H9 (cell line): Measurements from ENCODE around the gene GALNT15. TPM values are rescaled to one million over a fixed set of nuclear protein-coding genes. Genes with fewer than 3 reads are reported as not detected.

Source experiments
- DNase-seq: peaks from one replicate; pipeline ENCODE4 v3.0.0-alpha.2; 2017
- H2AFZ ChIP-seq: one replicate; pipeline ENCODE4 v1.6.1; 2013; ENCODE audit warnings: mild to moderate bottlenecking, low read length, control low read depth, moderate library complexity
- H2AK5ac ChIP-seq: 2 replicates; pipeline ENCODE4 v1.6.1; 2013; ENCODE audit warnings: low read length, control low read depth, mixed read lengths; ENCODE audit not compliant: insufficient read length
- H2BK120ac ChIP-seq: one replicate; pipeline ENCODE4 v1.6.1; 2013; ENCODE audit warnings: low read depth, mild to moderate bottlenecking, low read length, control low read depth, inconsistent platforms; ENCODE audit not compliant: poor library complexity, severe bottlenecking
- H2BK12ac ChIP-seq: 2 replicates; pipeline ENCODE4 v1.6.1; 2013; ENCODE audit warnings: low read length, control low read depth, mixed read lengths, low read depth; ENCODE audit not compliant: insufficient read length
- H2BK15ac ChIP-seq: 2 replicates; pipeline ENCODE4 v1.6.1; 2013; ENCODE audit warnings: low read depth, low read length, control low read depth
- H2BK20ac ChIP-seq: one replicate; pipeline ENCODE4 v1.6.1; 2013; ENCODE audit warnings: low read depth, mild to moderate bottlenecking, low read length, control low read depth, inconsistent platforms; ENCODE audit not compliant: poor library complexity, severe bottlenecking
- H2BK5ac ChIP-seq: 2 replicates; pipeline ENCODE4 v1.6.1; 2013; ENCODE audit warnings: low read length, control low read depth, mixed read lengths; ENCODE audit not compliant: insufficient read length
- H3K14ac ChIP-seq: 2 replicates; pipeline ENCODE4 v1.6.1; 2013; ENCODE audit warnings: low read length, control low read depth; ENCODE audit not compliant: insufficient read depth
- H3K18ac ChIP-seq: 2 replicates; pipeline ENCODE4 v1.6.1; 2013; ENCODE audit warnings: low read depth, mild to moderate bottlenecking, mixed read lengths, low read length, control low read depth; ENCODE audit not compliant: insufficient read length
- H3K23ac ChIP-seq: 2 replicates; pipeline ENCODE4 v1.6.1; 2013; ENCODE audit warnings: low read length, control low read depth, mixed read lengths, low read depth; ENCODE audit not compliant: insufficient read length
- H3K23me2 ChIP-seq: 2 replicates; pipeline ENCODE4 v1.6.1; 2013; ENCODE audit warnings: low read depth, mild to moderate bottlenecking, mixed read lengths, low read length, control low read depth; ENCODE audit not compliant: insufficient read length, poor library complexity, severe bottlenecking
- H3K27ac ChIP-seq: 2 replicates; pipeline ENCODE4 v1.5.1; 2013; ENCODE audit warnings: low read length, control low read depth, mixed read lengths, low read depth; ENCODE audit not compliant: insufficient read length
- H3K27me3 ChIP-seq: 2 replicates; pipeline ENCODE4 v1.6.1; 2013; ENCODE audit warnings: low read length, control low read depth, inconsistent platforms; ENCODE audit not compliant: insufficient read depth
- H3K4ac ChIP-seq: 2 replicates; pipeline ENCODE4 v1.6.1; 2013; ENCODE audit warnings: low read depth, mild to moderate bottlenecking, control low read depth, inconsistent platforms, low read length, moderate library complexity
- H3K4me1 ChIP-seq: 2 replicates; pipeline ENCODE4 v1.6.1; 2013; ENCODE audit warnings: low read length, control low read depth, inconsistent platforms; ENCODE audit not compliant: insufficient read depth
- H3K4me2 ChIP-seq: 2 replicates; pipeline ENCODE4 v1.6.1; 2013; ENCODE audit warnings: low read length, control low read depth, mixed read lengths; ENCODE audit not compliant: insufficient read length, insufficient read depth
- H3K56ac ChIP-seq: 2 replicates; pipeline ENCODE4 v1.6.1; 2013; ENCODE audit warnings: low read depth, mild to moderate bottlenecking, mixed read lengths, low read length, control low read depth; ENCODE audit not compliant: insufficient read length
- H3K79me1 ChIP-seq: 2 replicates; pipeline ENCODE4 v1.6.1; 2013; ENCODE audit warnings: low read depth, mild to moderate bottlenecking, moderate library complexity, low read length, control low read depth, inconsistent platforms; ENCODE audit not compliant: insufficient read depth, poor library complexity, severe bottlenecking
- H3K79me2 ChIP-seq: 2 replicates; pipeline ENCODE4 v1.6.1; 2013; ENCODE audit warnings: low read length, control low read depth, inconsistent platforms; ENCODE audit not compliant: insufficient read depth
- H3K9ac ChIP-seq: 2 replicates; pipeline ENCODE4 v1.6.1; 2013; ENCODE audit warnings: low read length, control low read depth, mixed read lengths; ENCODE audit not compliant: insufficient read length; ENCODE audit errors: extremely low read depth
- H3K9me3 ChIP-seq: one replicate; pipeline ENCODE4 v1.6.1; 2013; ENCODE audit warnings: low read depth, low read length, inconsistent platforms; ENCODE audit not compliant: control insufficient read depth
- H3T11ph ChIP-seq: one replicate; pipeline ENCODE4 v1.6.1; 2013; ENCODE audit warnings: mild to moderate bottlenecking, low read length, control low read depth, inconsistent platforms
- H4K20me1 ChIP-seq: one replicate; pipeline ENCODE4 v1.6.1; 2013; ENCODE audit not compliant: control insufficient read depth, insufficient read length, insufficient read depth
- H4K5ac ChIP-seq: 2 replicates; pipeline ENCODE4 v1.6.1; 2013; ENCODE audit warnings: low read depth, mild to moderate bottlenecking, mixed read lengths, low read length, control low read depth; ENCODE audit not compliant: insufficient read length
- H4K8ac ChIP-seq: replicated peaks from 2 replicates; pipeline ENCODE4 v1.6.1; 2013; ENCODE audit warnings: low read length, control low read depth, mixed read lengths, low read depth; ENCODE audit not compliant: insufficient read length
- H4K91ac ChIP-seq: 2 replicates; pipeline ENCODE4 v1.6.1; 2013; ENCODE audit warnings: low read depth, mild to moderate bottlenecking, moderate library complexity, mixed read lengths, low read length, control low read depth; ENCODE audit not compliant: insufficient read length
- H3K27ac Mint-ChIP-seq, 3 experiments: 2 replicates in 2 of 3; 3 replicates in 1 of 3; pipeline ENCODE4 v1.8.0; 2020 to 2021; ENCODE audit warnings: mixed read lengths in 3 of 3, mild to moderate bottlenecking in 1 of 3, moderate library complexity in 1 of 3
- H3K27me3 Mint-ChIP-seq: 2 replicates; pipeline ENCODE4 v1.8.0; 2021; ENCODE audit warnings: low read depth, mild to moderate bottlenecking, moderate library complexity, mixed read lengths
- H3K36me3 Mint-ChIP-seq, 3 experiments: 2 replicates in 2 of 3; 3 replicates in 1 of 3; pipeline ENCODE4 v1.8.0; 2020 to 2021; ENCODE audit warnings: low read depth in 3 of 3, mixed read lengths in 3 of 3; ENCODE audit not compliant: insufficient read depth in 1 of 3
- H3K4me1 Mint-ChIP-seq, 2 experiments: 2 replicates each; pipeline ENCODE4 v1.8.0; 2020; ENCODE audit warnings: mixed read lengths in 2 of 2
- H3K4me3 Mint-ChIP-seq, 2 experiments: 2 replicates in 1 of 2; 3 replicates in 1 of 2; pipeline ENCODE4 v1.8.0; 2020 to 2021; ENCODE audit warnings: mild to moderate bottlenecking in 2 of 2, mixed read lengths in 2 of 2, moderate library complexity in 1 of 2
- H3K9me3 Mint-ChIP-seq, 2 experiments: 2 replicates in 1 of 2; 3 replicates in 1 of 2; pipeline ENCODE4 v1.8.0; 2020; ENCODE audit warnings: mild to moderate bottlenecking in 2 of 2, mixed read lengths in 2 of 2, moderate library complexity in 1 of 2
- WGBS: extraction: QIAGEN DNeasy Blood & Tissue Kit; methylation state at CpG from one replicate; pipeline ENCODE4 v1.1.7; 2013; ENCODE audit warnings: missing lambda C conversion rate, low lambda C conversion rate, mixed read lengths; ENCODE audit not compliant: insufficient read length; ENCODE audit errors: extremely low coverage; 5-methylcytosine and 5-hydroxymethylcytosine counted together
- total RNA-seq: library from RNA; stranded (reverse); gene quantifications from 2 replicates; pipeline ENCODE4 v1.2.1, GENCODE V29; 2021
- TF ChIP-seq, protein P1 (sequence below): fragments of 200-600 bp; sonication (generic); conservative IDR thresholded peaks from 3 replicates; pipeline ENCODE4 v1.8.0; 2021; ENCODE audit warnings: antibody characterized with exemption, mild to moderate bottlenecking

Gene GALNT15
- total RNA-seq, 1 experiment from 2014 or later, result 0.04 TPM

DNA sequence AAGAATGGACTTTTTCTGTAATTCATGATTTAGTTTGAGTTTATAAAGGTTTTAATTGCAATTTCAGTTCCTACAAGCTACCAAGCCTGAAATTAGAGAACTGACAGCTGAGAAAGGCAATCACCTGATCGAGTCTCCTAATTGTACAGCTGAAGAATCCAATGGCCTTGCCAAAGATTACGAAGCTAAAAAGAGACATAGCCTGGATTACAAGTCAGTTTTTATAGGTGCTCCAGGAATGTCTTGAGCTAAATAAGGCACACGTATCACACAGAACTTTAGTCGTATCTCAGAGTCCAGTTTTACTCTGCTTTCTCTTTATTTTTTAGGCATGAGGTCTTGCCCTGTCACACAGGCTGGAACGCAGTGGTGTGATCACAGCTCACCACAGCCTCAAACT, 83.7 kb downstream of the GALNT15 start:
- Histone ChIP-seq H2BK120ac (no peak overlapping the region), H4K8ac (no peak overlapping the region), H3K23me2 (no peaks in the 10 kb centered on the region), H3K4ac (no peak overlapping the region), H4K91ac (no peak overlapping the region), H4K5ac (no peak overlapping the region), H3K27ac (no peak overlapping the region), H3K9ac (no peak overlapping the region), H2BK15ac (no peak overlapping the region), H3K14ac (no peak overlapping the region), H3T11ph (no peak overlapping the region), H4K20me1 (no peaks in the 10 kb centered on the region), H2AFZ (no peak overlapping the region), H2BK20ac (no peak overlapping the region), H2AK5ac (no peak overlapping the region), H2BK12ac (no peak overlapping the region), H3K4me2 (no peak overlapping the region), H3K23ac (no peak overlapping the region), H3K27me3 (no peaks in the 10 kb centered on the region), H3K9me3 (no peaks in the 10 kb centered on the region), H3K18ac (no peak overlapping the region), H3K56ac (no peak overlapping the region), H3K79me2 (no peaks in the 10 kb centered on the region; the same call in 1 of the 2 replicates), H3K79me1 (no peaks in the 10 kb centered on the region), H2BK5ac (no peak overlapping the region), H3K4me1 (no peaks in the 10 kb centered on the region)
- no peaks in the 10 kb centered on the region; the same call in 1 of the 2 replicates for H3K27me3 Mint-ChIP-seq
- H3K9me3 Mint-ChIP-seq, result no peaks in the 10 kb centered on the region
- H3K36me3 Mint-ChIP-seq, result peaks cover 3 to 7% (median 7%) of the 10 kb centered on the region in 3 experiments; a peak in 4 of 7 replicates
- no CpG with 5 or more reads among the region's 5 CpGs for WGBS
- no peaks in the 10 kb centered on the region for H3K4me1 Mint-ChIP-seq
- no peak overlapping the region for H3K4me3 Mint-ChIP-seq
- DNase-seq, result no peak
- TF ChIP-seq, protein P1, sequence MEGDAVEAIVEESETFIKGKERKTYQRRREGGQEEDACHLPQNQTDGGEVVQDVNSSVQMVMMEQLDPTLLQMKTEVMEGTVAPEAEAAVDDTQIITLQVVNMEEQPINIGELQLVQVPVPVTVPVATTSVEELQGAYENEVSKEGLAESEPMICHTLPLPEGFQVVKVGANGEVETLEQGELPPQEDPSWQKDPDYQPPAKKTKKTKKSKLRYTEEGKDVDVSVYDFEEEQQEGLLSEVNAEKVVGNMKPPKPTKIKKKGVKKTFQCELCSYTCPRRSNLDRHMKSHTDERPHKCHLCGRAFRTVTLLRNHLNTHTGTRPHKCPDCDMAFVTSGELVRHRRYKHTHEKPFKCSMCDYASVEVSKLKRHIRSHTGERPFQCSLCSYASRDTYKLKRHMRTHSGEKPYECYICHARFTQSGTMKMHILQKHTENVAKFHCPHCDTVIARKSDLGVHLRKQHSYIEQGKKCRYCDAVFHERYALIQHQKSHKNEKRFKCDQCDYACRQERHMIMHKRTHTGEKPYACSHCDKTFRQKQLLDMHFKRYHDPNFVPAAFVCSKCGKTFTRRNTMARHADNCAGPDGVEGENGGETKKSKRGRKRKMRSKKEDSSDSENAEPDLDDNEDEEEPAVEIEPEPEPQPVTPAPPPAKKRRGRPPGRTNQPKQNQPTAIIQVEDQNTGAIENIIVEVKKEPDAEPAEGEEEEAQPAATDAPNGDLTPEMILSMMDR, result no peak
- H3K27ac Mint-ChIP-seq, result no peak overlapping the region
